ENCODE results near the gene SERINC5.
"Not testable (repeated sequence)": the region's sequence is repeated elsewhere in the genome, so short reads cannot be mapped to it uniquely, and the experiment has no call there.

SERINC5 gene

DNA sequence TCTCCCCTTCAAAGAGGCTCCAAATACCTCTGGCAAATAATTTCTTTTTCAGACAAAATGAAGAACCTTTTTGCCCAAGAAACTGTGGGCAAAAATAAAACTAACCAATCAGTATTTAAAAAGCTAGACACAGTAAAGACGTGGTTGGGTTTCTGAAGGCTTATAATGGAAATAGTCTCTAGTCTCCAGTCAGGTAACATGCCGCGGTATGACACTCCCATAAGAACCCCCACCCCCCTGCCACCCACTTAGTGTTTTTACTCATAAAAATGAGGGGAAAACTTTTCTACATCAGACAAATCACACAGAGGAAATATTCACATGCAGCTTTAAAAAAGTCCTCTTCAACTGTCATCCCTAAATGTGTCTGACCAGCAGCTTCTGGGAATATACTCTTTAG lies 115.4 kb downstream of the SERINC5 start:
- no peak for TF ChIP-seq CTCF (conservative IDR thresholded peaks at IDR 0.05; ENCODE audit: control insufficient read depth, insufficient read depth, low read depth, low read length)
- no peak overlapping the region for H3K4me3 ChIP-seq (ENCODE audit: control insufficient read depth, low read depth, low read length)
- no peak for DNase-seq (ENCODE audit: low read depth)

DNA sequence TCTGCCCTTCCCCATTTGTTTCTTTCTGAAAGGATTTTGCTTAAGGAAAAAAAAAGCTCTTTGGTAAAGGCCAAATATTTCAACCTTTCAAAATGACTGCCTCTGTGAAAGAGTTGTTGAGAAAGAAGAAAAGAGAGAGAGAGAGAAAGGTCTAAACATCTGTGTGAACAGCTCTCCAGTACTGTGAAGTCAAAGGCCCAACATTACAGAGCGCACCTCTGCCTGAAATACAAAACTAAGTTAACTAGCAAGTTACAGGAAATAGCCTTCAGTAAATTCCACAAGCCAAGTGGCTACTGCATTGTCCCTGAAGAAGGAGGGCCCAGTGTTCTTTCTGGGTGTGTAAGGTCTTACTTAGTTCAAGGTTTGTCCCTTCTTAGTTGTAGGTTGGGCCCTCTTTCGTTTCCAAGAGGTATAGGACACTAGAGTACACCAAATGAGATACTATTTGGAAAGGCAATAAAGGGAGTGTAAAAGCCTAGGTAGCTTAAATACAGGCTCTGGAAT lies 116.3 kb downstream of the SERINC5 start:
- DNase-seq (ENCODE audit: low read depth) = no peak
- no peak for TF ChIP-seq CTCF (conservative IDR thresholded peaks at IDR 0.05; ENCODE audit: control insufficient read depth, insufficient read depth, low read depth, low read length)

DNA sequence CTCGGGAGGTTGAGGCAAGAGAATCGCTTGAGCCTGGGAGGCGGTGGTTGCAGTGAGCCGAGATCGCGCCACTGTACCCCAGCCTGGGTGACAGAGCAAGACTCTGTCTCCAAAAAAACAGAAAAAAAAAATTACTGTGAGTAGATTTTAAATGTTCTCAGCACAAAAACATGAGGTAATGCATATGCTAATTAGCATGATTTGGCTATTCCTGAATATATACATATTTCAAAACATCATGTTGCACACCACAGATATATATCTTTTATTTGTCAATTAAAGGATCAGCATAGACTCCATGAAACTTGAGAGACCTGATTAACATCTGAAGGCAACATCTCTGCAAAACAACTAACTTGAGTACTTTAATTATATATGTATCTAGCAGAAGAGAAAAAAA lies 117.4 kb downstream of the SERINC5 start:
- no peak for DNase-seq (ENCODE audit: low read depth)
- H3K4me3 ChIP-seq (ENCODE audit: control insufficient read depth, low read depth, low read length) = no peak overlapping the region
- TF ChIP-seq CTCF (conservative IDR thresholded peaks at IDR 0.05; ENCODE audit: control insufficient read depth, insufficient read depth, low read depth, low read length) = no peak

More for the DNA sequence above, 116.3 kb downstream of the SERINC5 start:
- H3K4me3 ChIP-seq (ENCODE audit: control insufficient read depth, low read depth, low read length) = no peak overlapping the region

- DNase-seq (ENCODE audit: low read depth); H3K4me3 ChIP-seq (ENCODE audit: control insufficient read depth, low read depth, low read length): not testable (repeated sequence)
Observed at GRCh38 chr5:80136798-80137197, 119.0 kb downstream of the SERINC5 start.

GRCh38 chr5:80134876-80135275 lies 121.0 kb downstream of the SERINC5 start:
- TF ChIP-seq CTCF (conservative IDR thresholded peaks at IDR 0.05; ENCODE audit: control insufficient read depth, insufficient read depth, low read depth, low read length) = no peak
- no peak overlapping the region for H3K4me3 ChIP-seq (ENCODE audit: control insufficient read depth, low read depth, low read length)
- no peak for DNase-seq (ENCODE audit: low read depth)

GRCh38 chr5:80129146-80129545 lies 126.7 kb downstream of the SERINC5 start:
- TF ChIP-seq CTCF (conservative IDR thresholded peaks at IDR 0.05; ENCODE audit: control insufficient read depth, insufficient read depth, low read depth, low read length) = no peak
- no peak overlapping the region for H3K4me3 ChIP-seq (ENCODE audit: control insufficient read depth, low read depth, low read length)
- DNase-seq (ENCODE audit: low read depth) = no peak

GRCh38 chr5:80128141-80128540 lies 127.7 kb downstream of the SERINC5 start:
- no peak for TF ChIP-seq CTCF (conservative IDR thresholded peaks at IDR 0.05; ENCODE audit: control insufficient read depth, insufficient read depth, low read depth, low read length)
- DNase-seq (ENCODE audit: low read depth) = peak; percentile 19
- H3K4me3 ChIP-seq (ENCODE audit: control insufficient read depth, low read depth, low read length) = no peak overlapping the region
